OCI-M1 (cell line): ENCODE measurements around the gene PTPN18.
"Not testable (repeated sequence)": the region's sequence is repeated elsewhere in the genome, so short reads cannot be mapped to it uniquely, and the experiment has no call there.

Experiments
- DNase-seq: peaks from one replicate; lab custom pipeline; 2025; lab: John Stamatoyannopoulos, UW

Gene PTPN18

DNA sequence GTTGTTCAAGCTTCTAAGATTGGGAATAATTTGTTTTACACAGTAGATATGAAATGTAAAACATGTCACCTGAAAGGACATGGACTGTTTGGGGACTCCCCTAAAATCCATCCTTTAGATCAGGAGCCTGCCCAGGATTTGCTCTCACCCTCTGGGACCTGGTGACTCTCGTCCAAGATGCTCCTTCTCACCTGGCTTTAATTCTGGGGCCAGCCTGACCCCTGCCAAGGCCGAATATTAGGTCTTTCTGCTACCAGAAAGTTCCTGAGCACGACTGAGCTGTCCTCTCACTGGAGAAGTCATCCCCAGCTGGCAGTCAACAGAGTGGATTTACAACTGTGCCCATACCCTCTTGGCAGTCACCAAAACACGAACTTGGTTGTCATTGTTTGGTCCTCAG is 25.3 kb downstream of the PTPN18 start:
- DNase-seq, result no peak

DNA sequence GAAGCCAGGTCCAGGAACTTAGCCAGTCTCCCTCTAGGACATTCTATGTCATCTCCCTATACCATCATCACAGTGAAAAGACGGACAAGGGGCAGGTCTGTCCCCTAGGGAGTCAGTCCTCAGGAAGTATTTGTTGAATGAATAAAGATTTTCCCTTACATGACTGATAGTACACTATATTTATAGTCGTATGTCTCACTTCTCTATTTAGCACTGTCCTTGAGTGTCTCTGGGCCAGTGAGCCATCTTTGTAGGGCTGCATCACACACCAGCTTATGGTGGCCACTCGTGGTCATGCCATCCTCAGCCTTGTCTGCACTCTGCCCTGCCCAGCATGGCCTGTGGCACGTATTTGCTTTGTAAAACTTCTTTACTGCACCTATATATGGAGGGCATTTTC is 25.8 kb downstream of the PTPN18 start:
- no peak for DNase-seq

DNA sequence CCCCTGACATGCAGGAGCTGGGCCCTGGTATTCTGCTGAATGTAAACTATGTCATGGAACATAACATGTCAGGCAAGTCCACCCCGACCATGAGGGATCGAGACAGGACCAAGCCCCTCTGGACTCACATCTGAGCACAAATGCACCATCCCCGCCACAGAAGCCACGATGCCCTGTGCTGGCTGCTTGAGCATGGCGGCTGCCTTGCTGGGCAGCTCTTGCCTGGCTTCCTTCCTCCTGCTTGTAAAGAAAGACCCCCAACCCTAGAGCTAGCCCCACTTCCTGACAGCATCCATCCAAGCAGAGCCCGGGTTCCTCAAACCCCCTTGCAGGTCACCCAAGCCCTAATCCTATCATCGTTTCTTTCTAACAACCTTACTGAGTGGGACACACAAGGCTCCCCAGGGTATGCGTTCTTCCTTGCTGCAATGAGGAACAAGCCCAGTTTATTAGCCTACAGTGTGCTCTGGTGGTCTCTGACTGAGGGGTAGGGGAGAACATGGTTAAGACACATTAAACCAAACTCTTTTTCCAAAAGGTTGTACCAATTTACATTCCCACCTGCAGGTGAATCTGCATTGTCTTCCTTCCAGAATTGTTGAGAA is 26.6 kb downstream of the PTPN18 start:
- DNase-seq, result no peak

DNA sequence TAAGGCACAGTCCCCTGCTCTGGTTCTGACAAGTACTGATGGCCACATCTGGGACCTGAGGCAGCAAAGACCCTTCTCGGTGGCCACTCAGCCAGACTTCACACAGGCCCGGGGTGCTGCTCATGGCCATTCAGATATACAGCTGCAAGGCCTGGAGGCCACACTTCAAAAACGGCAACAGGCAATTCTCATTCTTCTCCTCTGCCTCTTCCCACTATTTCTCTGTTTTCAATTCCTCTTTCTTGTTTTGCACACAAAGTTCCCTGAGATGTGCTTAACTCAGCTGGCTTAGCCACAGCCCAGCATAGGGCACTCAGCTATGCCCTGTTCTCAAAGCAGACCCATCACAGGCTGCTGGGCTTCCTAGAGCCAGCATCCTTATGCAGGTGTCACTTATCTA is 29.9 kb downstream of the PTPN18 start:
- no peak for DNase-seq

DNA sequence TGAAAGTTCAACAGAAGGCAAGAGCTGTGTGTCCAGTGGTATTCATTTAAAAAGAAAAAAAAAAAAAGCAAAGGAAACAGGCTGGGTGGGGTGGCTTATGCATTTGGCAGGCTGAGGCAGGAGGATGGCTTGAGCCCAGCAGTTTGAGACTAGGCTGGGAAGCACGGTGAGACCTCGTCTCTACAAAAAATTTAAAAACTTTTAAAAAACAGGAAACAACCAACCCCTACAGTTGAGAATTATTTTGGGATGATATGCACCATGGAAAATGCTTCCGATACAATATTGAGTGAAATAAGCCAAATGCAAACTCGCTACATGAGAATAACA is 31.2 kb downstream of the PTPN18 start:
- DNase-seq, result no peak

DNA sequence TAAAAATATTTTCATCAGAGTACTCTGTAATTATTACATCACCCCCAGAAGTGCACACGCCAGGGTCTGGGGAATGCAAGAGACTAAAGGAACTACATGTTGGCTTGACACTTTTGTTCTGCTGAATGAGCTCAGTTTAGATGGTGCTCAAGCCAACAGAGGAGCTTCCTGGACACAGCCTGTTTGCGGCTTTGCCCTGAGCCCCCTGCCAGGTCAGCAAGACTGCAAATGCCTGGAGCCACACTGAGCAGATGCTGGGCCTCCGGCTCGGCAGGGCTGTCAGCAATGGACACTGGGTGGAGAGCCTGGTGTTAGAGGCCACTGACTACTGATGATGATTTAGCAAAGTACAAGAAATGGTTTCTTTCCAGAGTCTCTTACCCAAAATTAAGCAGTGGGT is 31.9 kb downstream of the PTPN18 start:
- DNase-seq, result no peak

DNA sequence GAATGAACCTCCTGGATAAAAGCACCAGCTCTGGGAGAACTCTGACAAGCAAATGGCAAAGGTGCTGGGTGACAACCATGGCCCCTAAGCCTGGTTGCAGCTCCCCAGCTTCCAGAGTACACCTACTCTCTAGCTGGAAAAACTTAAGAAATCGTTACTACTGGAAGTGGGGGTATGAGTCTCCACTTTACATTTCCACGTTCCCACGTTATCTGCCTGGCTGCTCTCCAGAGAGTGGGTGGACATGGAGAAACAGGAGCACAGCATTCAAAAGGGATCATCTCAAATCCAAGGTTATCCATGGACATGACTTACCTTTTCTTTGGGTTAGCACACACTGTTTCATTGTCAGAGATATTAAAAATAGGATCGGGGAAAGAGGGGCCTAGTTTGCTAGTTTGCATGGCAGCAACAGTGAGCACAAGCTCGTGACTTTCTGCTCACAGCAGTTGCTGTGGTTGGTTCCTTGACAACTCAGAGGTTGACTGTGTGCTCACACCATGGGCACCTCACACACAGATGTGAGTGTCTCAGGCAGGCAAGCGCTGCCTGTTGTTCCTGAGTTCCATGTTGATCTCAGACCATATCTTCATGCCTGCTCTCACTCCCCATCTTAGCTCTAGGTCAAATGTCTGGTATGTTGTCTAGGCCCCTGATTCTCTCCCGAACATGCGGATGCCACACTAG is 32.5 kb downstream of the PTPN18 start:
- DNase-seq, result no peak

DNA sequence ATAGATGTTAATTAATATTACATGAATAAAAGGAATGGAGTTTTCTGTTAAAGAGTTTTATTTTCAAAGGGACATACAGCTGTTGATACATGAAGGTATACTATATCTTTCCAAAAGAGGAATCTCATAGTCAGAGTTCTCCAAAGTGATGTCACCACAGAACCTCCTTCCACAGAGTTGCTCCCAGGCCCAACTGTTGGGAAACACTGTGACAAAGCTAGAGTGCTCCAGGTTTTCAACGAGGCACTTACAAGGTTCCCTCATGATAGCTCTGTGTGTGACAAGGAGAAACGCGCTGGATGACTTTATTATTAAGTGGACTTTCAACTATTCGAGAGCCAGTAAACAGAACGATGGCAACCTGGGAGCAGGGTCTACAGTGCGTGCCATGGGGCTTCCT is 33.5 kb downstream of the PTPN18 start:
- DNase-seq, result no peak

DNA sequence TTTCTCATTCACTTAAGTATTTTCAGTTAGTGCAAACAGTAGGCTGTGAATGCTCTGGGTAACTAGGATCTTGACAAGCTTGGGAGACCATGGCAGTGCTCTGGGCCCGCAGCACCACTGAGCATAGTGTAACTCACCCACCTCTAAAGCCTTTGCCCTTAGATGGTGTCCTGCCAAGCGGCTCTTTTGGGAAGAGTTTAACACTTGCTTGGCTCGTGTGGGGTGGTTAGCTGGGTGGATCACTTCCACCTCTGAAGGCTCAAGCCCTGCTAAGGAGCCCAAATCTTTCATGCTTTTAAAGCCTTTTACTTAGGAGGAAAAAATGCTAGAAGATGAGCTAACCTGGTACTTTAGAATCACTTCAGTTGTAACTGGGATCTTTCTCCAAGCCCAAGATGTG is 33.9 kb downstream of the PTPN18 start:
- DNase-seq, result no peak

DNA sequence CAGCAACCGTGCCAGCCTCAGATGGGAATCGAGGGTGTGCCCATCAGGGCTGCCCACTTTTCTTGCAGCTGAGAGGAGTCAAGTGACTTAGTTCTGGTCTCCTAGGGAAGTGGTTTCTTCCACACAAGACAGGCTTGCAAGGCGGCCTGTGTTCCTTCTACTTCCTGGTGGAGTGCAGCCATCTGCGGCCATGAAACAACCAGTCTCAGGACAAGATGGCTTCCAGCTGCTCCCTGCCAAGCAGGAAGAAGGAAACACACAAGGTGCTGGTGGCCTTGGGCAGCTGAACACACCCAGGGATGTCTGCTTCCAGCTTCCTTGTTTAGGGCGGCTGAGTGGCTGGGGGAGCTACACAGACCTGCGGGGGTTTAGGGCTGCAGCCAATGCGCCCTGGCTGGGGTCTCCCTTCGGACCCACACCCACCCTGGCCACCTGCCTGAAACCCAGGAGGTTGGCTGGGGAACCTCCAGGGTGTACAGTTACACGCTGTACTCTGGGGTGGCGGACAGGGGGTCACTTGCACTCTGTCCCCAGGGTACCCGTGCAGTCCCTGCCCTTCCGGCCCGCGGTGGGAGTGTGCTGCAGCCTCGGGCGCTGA is 34.7 kb downstream of the PTPN18 start:
- DNase-seq, result no peak

DNA sequence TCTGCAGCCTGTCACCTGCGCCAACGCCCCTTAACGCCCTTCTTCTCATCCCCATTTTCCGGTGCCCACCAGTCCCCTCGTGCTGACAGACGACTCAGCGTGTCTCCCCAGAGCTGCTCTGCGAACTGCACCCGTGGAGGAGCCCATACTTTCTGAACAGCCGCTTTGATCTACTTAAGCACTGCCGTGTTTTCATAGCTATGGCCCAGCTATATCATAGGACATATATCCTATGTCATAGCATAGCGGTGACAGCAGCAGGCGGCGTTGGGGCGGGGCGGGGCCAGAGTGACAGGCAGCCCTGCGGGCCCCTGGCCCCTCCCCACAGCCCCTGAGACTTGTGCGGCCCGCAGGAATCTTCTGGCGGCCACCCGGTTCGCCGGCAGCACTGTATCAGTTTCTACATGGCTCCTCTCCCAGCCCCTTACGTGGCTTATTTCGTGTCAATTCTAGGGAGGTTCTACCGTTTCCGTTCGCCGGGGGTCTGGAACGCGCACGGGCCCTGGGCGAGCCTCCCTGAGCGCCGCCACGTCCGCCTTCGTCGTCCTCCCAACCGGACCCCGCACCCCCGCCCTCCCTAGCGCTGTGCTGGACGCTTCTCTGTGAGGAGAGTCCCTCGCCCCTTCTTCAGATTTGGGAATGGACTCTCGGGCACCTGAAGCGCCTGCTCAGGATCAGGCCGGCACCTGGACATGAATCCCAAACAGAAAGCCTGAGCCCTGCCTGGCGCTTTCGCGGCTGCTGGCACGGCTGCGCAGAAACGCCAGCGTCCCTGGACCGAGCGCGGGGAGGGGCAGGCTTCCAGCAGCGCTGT is 35.4 kb downstream of the PTPN18 start:
- DNase-seq, result peak; percentile 85

DNA sequence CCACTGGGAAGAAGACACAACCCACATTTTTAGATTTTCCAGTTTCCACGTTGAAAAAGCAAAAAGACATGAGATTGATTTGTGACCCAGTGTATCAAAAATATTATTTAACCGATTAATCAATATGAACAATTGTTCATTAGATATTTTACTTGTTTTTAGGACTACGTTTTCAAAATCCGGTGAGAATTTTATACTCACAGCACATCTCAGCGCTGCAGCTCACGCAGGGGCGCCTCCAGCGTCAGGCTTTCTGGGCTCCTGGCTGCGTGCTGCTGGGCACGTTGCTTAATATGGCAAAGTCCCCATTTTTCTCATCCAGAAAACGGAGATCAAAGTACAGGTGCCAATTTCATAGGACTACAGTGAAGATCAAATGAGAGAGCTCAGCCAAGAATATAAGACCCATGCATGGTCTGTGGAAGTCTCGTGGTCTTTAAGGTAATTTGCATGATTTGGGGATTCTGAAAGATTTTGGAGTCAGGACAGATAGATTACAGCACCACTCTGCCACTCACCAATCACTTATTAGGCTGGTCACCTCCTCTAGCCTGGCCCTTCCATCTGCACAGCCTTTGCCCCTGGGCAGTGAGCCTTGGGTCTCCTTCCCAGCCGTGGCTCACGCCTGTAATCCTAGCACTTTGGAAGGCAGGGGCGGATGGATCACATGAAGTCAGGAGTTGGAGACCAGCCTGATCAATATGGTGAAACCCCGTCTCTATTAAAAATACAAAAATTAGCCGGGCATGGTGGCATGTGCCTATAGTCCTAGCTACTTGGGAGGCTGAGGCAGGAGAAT is 36.2 kb downstream of the PTPN18 start:
- no peak for DNase-seq

DNA sequence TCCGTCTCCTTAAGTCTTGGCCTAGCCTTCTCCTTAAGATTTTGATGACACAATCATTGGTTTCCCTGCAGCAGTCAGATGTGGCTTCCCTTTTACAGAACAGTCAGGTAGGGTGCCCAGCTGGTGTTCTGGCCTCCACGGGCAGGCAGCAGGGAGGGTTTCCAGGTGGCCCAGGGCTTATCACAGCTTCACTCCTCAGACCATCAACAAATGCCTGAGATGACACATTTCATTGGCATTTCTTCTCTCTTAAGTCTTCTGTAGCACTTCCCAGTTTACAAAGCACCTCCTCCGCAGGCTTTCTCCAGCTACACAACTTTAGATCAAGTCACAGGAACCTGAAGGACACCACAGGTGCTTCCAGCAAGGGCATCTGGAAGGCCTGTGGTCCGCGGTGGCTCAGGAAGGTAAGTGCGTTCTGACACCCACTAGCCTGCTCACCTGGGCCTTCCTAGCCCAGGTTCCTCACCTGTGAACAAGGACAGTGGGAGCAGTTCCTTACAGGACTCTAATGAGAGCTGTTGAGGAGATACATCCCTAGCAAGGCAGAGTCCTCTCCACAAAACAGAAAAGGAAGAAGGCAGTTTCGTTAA is 37.6 kb downstream of the PTPN18 start:
- no peak for DNase-seq

DNA sequence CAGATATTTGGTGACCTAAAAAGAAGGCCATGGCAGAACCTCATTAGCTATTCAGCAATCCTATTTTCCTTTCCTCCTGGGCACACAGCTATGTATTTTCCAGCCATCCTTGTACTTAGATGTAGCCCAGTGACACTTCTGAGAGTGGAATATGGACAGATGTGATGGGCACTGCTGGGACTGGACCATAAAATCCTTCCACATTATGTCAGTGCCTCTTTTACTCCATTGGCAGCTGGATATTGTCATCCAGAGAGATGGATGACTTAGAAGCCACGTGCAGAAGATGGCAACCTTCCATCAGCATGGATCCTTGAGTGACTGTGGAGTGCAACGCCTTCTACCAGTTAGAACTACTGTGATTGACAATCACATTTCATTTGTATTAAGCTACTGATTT is 50.4 kb downstream of the PTPN18 start:
- DNase-seq, result not testable (repeated sequence)

DNA sequence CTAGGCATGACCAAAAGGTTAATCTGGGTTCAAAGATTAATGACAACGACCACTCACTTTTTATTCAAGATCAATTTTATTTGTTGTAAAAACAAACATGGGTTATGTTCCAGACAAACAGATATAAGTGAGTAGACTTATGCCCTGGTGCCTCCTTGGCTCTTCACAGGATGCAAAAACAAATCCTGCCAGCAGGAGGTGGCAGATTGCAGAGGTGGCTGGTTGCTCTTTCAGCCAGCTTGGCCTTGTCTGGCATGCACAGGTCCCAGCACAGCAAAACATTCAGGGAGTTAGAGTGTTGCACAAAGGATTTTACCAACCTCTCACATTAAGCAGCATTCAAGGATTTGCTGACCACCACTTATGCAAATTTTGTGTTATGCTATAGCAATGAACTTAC is 60.8 kb downstream of the PTPN18 start:
- not testable (repeated sequence) for DNase-seq

DNA sequence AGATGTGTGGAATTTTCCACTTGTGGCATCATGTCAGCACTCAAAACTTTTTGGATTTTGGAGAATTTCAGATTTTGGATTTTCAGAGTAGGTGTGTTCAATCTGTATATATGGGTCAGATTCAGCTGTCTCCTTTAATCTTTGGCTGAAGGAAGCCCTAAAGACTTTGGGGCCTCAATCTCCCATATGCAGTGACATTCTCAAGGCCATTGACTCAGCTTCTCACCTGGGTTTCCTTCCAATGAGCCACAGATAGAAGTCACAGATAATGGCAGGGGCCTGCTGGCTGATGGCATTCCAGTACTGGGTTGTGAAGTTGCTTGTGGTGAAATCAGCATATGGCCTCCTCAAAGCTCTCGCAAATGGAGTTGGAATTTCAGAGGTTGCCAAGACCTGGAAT is 63.0 kb downstream of the PTPN18 start:
- not testable (repeated sequence) for DNase-seq
